Measurements from ENCODE around the gene ULBP1. TPM values are rescaled to one million over a fixed set of nuclear protein-coding genes. Genes with fewer than 3 reads are reported as not detected.
A peak's percentile ranks its signal among the peaks of the same experiment; 100 is the strongest.
"Not testable (repeated sequence)": the region's sequence is repeated elsewhere in the genome, so short reads cannot be mapped to it uniquely, and the experiment has no call there.

ULBP1 gene
- total RNA-seq, 1 experiment from 2014 or later, result 0.81 TPM

DNA sequence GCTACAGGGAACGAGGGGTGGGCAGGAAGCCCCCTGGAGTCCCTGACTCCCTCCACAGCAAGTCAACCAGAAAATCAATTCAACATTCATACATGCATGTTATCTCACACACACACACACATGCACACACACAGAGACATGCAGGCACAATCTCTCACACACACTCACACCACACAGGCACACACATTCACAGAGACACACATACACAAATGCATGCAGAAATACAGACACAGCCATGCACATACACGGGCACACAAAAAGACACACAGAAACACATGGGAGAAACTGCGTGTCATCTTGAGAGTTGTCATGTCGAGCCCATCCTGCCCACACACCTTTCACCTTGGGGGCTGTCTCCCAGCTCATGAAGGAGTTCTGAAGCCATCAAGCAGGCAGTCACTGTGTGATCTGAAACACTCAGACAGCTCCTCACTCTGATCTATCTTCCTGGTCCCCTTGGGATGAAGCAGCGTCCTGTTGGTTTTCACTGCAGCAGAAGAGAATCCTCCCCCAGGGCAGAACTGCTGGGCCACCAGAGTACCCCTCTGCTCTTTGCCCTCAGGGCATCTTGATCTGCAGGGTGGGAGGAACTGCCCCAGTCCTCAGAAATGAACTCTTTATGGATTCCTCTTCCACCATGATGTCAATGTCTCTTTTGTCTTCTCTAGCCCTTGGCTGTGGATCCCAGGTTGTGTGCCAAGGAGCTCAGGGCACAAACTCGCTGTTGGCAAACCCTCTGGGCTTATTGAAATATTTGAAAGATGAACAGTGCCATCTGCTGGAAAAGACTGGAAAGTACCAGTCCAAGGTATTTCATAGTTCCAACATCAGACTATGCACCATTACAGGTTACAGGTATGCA is 52.8 kb downstream of the ULBP1 start:
- TF ChIP-seq, protein P1, sequence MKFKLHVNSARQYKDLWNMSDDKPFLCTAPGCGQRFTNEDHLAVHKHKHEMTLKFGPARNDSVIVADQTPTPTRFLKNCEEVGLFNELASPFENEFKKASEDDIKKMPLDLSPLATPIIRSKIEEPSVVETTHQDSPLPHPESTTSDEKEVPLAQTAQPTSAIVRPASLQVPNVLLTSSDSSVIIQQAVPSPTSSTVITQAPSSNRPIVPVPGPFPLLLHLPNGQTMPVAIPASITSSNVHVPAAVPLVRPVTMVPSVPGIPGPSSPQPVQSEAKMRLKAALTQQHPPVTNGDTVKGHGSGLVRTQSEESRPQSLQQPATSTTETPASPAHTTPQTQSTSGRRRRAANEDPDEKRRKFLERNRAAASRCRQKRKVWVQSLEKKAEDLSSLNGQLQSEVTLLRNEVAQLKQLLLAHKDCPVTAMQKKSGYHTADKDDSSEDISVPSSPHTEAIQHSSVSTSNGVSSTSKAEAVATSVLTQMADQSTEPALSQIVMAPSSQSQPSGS (CRISPR knock-in tag; IDR thresholded peaks at IDR 0.05; ENCODE audit: borderline replicate concordance, low read depth), result no peak
- TF ChIP-seq, protein P2, sequence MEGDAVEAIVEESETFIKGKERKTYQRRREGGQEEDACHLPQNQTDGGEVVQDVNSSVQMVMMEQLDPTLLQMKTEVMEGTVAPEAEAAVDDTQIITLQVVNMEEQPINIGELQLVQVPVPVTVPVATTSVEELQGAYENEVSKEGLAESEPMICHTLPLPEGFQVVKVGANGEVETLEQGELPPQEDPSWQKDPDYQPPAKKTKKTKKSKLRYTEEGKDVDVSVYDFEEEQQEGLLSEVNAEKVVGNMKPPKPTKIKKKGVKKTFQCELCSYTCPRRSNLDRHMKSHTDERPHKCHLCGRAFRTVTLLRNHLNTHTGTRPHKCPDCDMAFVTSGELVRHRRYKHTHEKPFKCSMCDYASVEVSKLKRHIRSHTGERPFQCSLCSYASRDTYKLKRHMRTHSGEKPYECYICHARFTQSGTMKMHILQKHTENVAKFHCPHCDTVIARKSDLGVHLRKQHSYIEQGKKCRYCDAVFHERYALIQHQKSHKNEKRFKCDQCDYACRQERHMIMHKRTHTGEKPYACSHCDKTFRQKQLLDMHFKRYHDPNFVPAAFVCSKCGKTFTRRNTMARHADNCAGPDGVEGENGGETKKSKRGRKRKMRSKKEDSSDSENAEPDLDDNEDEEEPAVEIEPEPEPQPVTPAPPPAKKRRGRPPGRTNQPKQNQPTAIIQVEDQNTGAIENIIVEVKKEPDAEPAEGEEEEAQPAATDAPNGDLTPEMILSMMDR (IDR thresholded peaks at IDR 0.05), result peak; percentile 66
- CTCF ChIA-PET, result interaction anchor here (0.6 to 1.3 kb wide), 22 partner anchors 8 to 379 kb away, joined by 3 to 18 read pairs (median 4); partner anchors contain the start of genes RAET1L and ULBP1
- H3K27ac Mint-ChIP-seq, result no peak overlapping the region
- POLR2A ChIA-PET, result interaction anchor here (0.5 kb wide), 1 partner anchor 66 kb away, joined by 4 read pairs; no protein-coding TSS in a partner anchor
- H3K36me3 Mint-ChIP-seq, result no peaks in the 10 kb centered on the region
- H3K4me3 Mint-ChIP-seq, result no peak overlapping the region
- no peaks in the 10 kb centered on the region for H3K9me3 Mint-ChIP-seq
- H3K4me1 Mint-ChIP-seq, result peaks cover 10% of the 10 kb centered on the region
- peaks cover 93% of the 10 kb centered on the region for H3K27me3 Mint-ChIP-seq (ENCODE audit: low read depth)
- peak; percentile 46 for ATAC-seq
- DNase-seq (ENCODE audit: low spot score), result no peak

DNA sequence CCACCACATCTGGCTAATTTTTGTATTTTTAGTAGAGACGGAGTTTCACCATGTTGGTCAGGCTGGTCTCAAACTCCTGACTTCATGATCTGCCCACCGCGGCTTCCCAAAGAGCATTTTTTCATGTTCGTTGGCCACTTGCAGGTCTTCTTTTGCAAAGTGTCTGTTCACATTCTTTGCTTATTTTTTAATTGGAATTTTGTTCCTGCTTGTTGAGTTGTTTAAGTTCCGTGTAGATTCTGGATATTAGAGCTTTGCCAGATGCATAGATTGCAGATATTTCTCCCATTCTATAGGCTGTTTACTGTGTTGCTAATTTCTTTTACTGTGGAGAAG is 53.4 kb downstream of the ULBP1 start:
- H3K9me3 Mint-ChIP-seq; H3K4me3 Mint-ChIP-seq; DNase-seq (ENCODE audit: low spot score); H3K36me3 Mint-ChIP-seq; ATAC-seq; H3K27ac Mint-ChIP-seq; POLR2A ChIA-PET: not testable (repeated sequence)
- Mint-ChIP-seq H3K4me1 (peaks cover 10% of the 10 kb centered on the region), H3K27me3 (ENCODE audit: low read depth) (peaks cover 91% of the 10 kb centered on the region)
- CTCF ChIA-PET, result interaction anchor here (0.7 to 1.3 kb wide), 19 partner anchors 8 to 378 kb away, joined by 3 to 18 read pairs (median 4); partner anchors contain the start of genes RAET1L and ULBP1
- TF ChIP-seq, protein P2 (IDR thresholded peaks at IDR 0.05), result peak; percentile 6

DNA sequence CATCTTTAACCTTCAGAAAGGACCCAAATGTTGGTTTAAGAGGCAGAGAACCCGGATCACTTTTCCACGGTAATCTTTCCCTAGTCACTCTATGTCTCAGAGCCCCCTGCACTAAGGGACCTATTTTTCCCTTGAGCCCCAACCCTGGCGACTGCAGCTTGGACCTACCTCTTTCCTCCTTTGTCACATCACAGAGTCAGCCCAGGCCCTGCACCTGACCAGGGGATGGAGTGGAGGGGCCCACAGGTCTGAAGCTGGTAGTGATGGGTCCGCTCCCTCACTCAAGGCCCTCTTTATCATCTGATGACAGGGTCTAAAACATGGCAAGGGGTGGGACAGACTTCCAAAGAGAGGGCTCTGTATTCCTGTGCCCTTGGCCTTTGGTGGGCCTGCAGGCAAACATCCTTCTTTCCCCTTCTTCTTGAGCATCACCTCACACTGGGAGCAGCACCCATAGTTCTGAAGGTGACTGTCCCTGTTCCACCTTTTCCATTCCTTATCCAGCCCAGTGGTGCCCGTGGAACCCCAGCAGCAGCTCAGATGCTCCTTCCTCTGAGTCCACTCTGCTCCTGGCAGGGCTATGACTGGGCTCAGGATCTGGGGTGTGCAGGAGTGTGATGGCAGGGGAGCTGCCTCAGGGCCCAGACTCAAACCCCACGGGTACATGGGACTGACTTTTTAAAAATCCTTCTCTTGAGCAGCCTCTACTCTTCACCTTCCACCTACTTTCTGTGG is 55.3 kb downstream of the ULBP1 start:
- H3K4me3 Mint-ChIP-seq, result no peak overlapping the region
- H3K36me3 Mint-ChIP-seq, result no peaks in the 10 kb centered on the region
- peaks cover 8% of the 10 kb centered on the region for H3K4me1 Mint-ChIP-seq
- ATAC-seq (no peak), DNase-seq (ENCODE audit: low spot score) (no peak)
- CTCF ChIA-PET, result interaction anchor here (1.0 to 1.3 kb wide), 2 partner anchors 10 to 12 kb away, joined by 3 to 6 read pairs; no protein-coding TSS in a partner anchor
- TF ChIP-seq, protein P3, sequence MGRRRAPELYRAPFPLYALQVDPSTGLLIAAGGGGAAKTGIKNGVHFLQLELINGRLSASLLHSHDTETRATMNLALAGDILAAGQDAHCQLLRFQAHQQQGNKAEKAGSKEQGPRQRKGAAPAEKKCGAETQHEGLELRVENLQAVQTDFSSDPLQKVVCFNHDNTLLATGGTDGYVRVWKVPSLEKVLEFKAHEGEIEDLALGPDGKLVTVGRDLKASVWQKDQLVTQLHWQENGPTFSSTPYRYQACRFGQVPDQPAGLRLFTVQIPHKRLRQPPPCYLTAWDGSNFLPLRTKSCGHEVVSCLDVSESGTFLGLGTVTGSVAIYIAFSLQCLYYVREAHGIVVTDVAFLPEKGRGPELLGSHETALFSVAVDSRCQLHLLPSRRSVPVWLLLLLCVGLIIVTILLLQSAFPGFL (CRISPR knock-in tag; IDR thresholded peaks at IDR 0.05; ENCODE audit: borderline replicate concordance), result no peak
- TF ChIP-seq TCF7 (CRISPR knock-in tag; IDR thresholded peaks at IDR 0.05; ENCODE audit: low read depth), result no peak
- TF ChIP-seq KAT7 (CRISPR knock-in tag; IDR thresholded peaks at IDR 0.05; ENCODE audit: borderline replicate concordance), result no peak
- TF ChIP-seq SOX15 (CRISPR knock-in tag; IDR thresholded peaks at IDR 0.05), result no peak
- TF ChIP-seq, protein P4, sequence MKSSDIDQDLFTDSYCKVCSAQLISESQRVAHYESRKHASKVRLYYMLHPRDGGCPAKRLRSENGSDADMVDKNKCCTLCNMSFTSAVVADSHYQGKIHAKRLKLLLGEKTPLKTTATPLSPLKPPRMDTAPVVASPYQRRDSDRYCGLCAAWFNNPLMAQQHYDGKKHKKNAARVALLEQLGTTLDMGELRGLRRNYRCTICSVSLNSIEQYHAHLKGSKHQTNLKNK (CRISPR knock-in tag; IDR thresholded peaks at IDR 0.05), result no peak
- no peak overlapping the region for H3K27ac Mint-ChIP-seq
- H3K9me3 Mint-ChIP-seq, result no peaks in the 10 kb centered on the region
- peaks cover 83% of the 10 kb centered on the region for H3K27me3 Mint-ChIP-seq (ENCODE audit: low read depth)
- POLR2A ChIA-PET, result no interaction called here

DNA sequence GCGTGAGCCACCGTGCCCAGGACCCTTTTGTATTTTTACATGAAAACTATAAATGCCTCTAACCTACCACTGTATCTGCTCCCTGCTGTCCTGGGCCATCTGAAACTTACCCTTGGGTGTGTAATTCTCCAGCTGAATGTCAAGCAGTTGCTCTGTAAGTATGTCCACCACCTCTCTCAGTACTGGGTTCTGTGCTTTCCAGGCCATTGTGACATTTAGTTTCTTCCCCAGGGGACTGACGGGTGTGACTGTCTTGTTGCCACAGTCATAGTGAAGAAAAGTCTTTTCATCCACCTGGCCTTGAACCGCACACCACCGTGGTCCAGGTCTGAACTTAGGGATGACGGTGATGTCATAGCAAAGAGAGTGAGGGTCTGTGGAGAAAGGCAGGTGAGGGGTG is 58.1 kb downstream of the ULBP1 start:
- DNase-seq (ENCODE audit: low spot score); H3K9me3 Mint-ChIP-seq; H3K4me3 Mint-ChIP-seq; H3K27ac Mint-ChIP-seq; H3K4me1 Mint-ChIP-seq; POLR2A ChIA-PET; CTCF ChIA-PET; ATAC-seq; H3K36me3 Mint-ChIP-seq: not testable (repeated sequence)
- H3K27me3 Mint-ChIP-seq (ENCODE audit: low read depth), result peaks cover 83% of the 10 kb centered on the region

Other genes with a start within 250 kb of the ULBP1 start
- gene LATS1, start 245.8 kb upstream of the ULBP1 start, total RNA-seq (2021), result 21.4 to 24.2 TPM (median 21.8 TPM) in 3 replicates
- gene NUP43, start 217.4 kb upstream of the ULBP1 start, total RNA-seq (2021), result 79.1 to 84.5 TPM (median 83.5 TPM) in 3 replicates
- 81.0 to 90.7 TPM (median 84.5 TPM) in 3 replicates for gene PCMT1, start 214.2 kb upstream of the ULBP1 start, total RNA-seq (2021)
- gene LRP11, start 99.6 kb upstream of the ULBP1 start, total RNA-seq (2021), result 19.8 to 22.5 TPM (median 22.2 TPM) in 3 replicates
- gene RAET1E, start 65.8 kb upstream of the ULBP1 start, total RNA-seq (2021), result not detected in 3 replicates
- not detected in 3 replicates for gene RAET1G, start 40.8 kb upstream of the ULBP1 start, total RNA-seq (2021)
- gene ULBP2, start 21.9 kb upstream of the ULBP1 start, total RNA-seq (2021), result 0.13 to 0.23 TPM in 2 of 3 replicates, not detected in the other
- not detected in 3 replicates for gene RAET1L, start 61.6 kb downstream of the ULBP1 start, total RNA-seq (2021)
- 4.0 to 6.0 TPM (median 5.6 TPM) in 3 replicates for gene ULBP3, start 105.2 kb downstream of the ULBP1 start, total RNA-seq (2021)
- 0.66 to 1.1 TPM (median 0.80 TPM) in 3 replicates for gene PPP1R14C, start 179.1 kb downstream of the ULBP1 start, total RNA-seq (2021)

Data from WTC11 (cell line).